IMR-90 (cell line): ENCODE measurements around the gene SLCO2B1. TPM values are rescaled to one million over a fixed set of nuclear protein-coding genes. Genes with fewer than 3 reads are reported as not detected.

Experiments
- ATAC-seq: fragments of 200-7000 bp; cut with Tn5 transposase; 2 replicates; pipeline ENCODE4 v1.9.1; 2020; ENCODE audit warnings: low read depth, mild to moderate bottlenecking, moderate library complexity
- BruUV-seq: library from RNA; stranded (reverse); fragments of 400-500 nt; replicated peaks from 2 replicates; lab custom pipeline; 2021; lab: Mats Ljungman, UMichigan
- CTCF ChIA-PET: fragments of 300-600 bp; formaldehyde crosslinking; extraction: SDS; loops from one replicate; lab custom pipeline; 2021; ENCODE audit warnings: antibody characterized with exemption; lab: Yijun Ruan, JAX
- POLR2A ChIA-PET: fragments of 300-600 bp; sonication (Branson Sonifier 250); formaldehyde crosslinking; loops from one replicate; lab custom pipeline; 2022; ENCODE audit warnings: antibody characterized with exemption; ENCODE audit not compliant: unreplicated experiment; lab: Charles Lee
- DNase-seq: peaks from one replicate; pipeline ENCODE4 v3.0.0; 2013
- H2AFZ ChIP-seq: replicated peaks from 2 replicates; pipeline ENCODE3; 2013; ENCODE audit warnings: low read length, mild to moderate bottlenecking; ENCODE audit not compliant: poor library complexity
- H2AK5ac ChIP-seq: 2 replicates; pipeline ENCODE4 v1.6.1; 2013; ENCODE audit warnings: low read depth, low read length, inconsistent platforms
- H2AK9ac ChIP-seq: replicated peaks from 2 replicates; pipeline ENCODE3; 2013; ENCODE audit warnings: mild to moderate bottlenecking, low read depth, low read length, moderate library complexity; ENCODE audit not compliant: poor library complexity
- H2BK120ac ChIP-seq: 2 replicates; pipeline ENCODE4 v1.6.1; 2013; ENCODE audit warnings: low read depth, low read length, inconsistent platforms
- H2BK15ac ChIP-seq: 3 replicates; pipeline ENCODE4 v1.6.1; 2013; ENCODE audit warnings: low read depth, low read length, inconsistent platforms
- H2BK20ac ChIP-seq: 2 replicates; pipeline ENCODE4 v1.6.1; 2013; ENCODE audit warnings: low read depth, mild to moderate bottlenecking, inconsistent platforms, low read length, moderate library complexity
- H2BK5ac ChIP-seq: 2 replicates; pipeline ENCODE4 v1.6.1; 2013; ENCODE audit warnings: mild to moderate bottlenecking, low read depth, low read length, inconsistent platforms; ENCODE audit not compliant: poor library complexity, severe bottlenecking
- H3K14ac ChIP-seq: replicated peaks from 2 replicates; pipeline ENCODE4 v1.6.1; 2013; ENCODE audit warnings: low read depth, low read length, inconsistent platforms
- H3K18ac ChIP-seq: 2 replicates; pipeline ENCODE4 v1.6.1; 2013; ENCODE audit warnings: low read depth, low read length, control low read depth
- H3K23ac ChIP-seq: 2 replicates; pipeline ENCODE4 v1.6.1; 2013; ENCODE audit warnings: low read depth, low read length, inconsistent platforms
- H3K27ac ChIP-seq: 2 replicates; pipeline ENCODE4 v1.5.1; 2013; ENCODE audit warnings: mild to moderate bottlenecking, control low read depth, low read length; ENCODE audit not compliant: insufficient read depth
- H3K27me3 ChIP-seq: 2 replicates; pipeline ENCODE4 v1.6.1; 2013; ENCODE audit warnings: low read length; ENCODE audit not compliant: control insufficient read depth, insufficient read depth
- H3K36me3 ChIP-seq: 2 replicates; pipeline ENCODE4 v1.6.1; 2013; ENCODE audit warnings: low read length, mixed read lengths; ENCODE audit not compliant: control insufficient read depth, insufficient read depth
- H3K4ac ChIP-seq: 2 replicates; pipeline ENCODE4 v1.6.1; 2013; ENCODE audit warnings: low read depth, low read length, inconsistent platforms
- H3K4me1 ChIP-seq: 2 replicates; pipeline ENCODE4 v1.6.1; 2013; ENCODE audit warnings: low read length, mixed read lengths; ENCODE audit not compliant: control insufficient read depth, insufficient read depth
- H3K4me2 ChIP-seq: 2 replicates; pipeline ENCODE4 v1.6.1; 2013; ENCODE audit warnings: low read depth, mild to moderate bottlenecking, control low read depth, low read length, moderate library complexity
- H3K4me3 ChIP-seq: 2 replicates; pipeline ENCODE4 v1.5.1; 2013; ENCODE audit warnings: low read depth, mild to moderate bottlenecking, control low read depth, low read length, moderate library complexity; ENCODE audit not compliant: insufficient read depth
- H3K56ac ChIP-seq: 2 replicates; pipeline ENCODE4 v1.6.1; 2013; ENCODE audit warnings: low read length, inconsistent platforms; ENCODE audit not compliant: insufficient read depth; ENCODE audit errors: extremely low read depth
- H3K79me1 ChIP-seq, 2 experiments: 2 replicates each; pipeline ENCODE4 v1.6.1; 2013; ENCODE audit warnings: low read length in 2 of 2, inconsistent platforms in 1 of 2, low read depth in 1 of 2
- H3K9ac ChIP-seq: 2 replicates; pipeline ENCODE4 v1.6.1; 2013; ENCODE audit warnings: low read depth, low read length, control low read depth
- H3K9me1 ChIP-seq: 2 replicates; pipeline ENCODE4 v1.6.1; 2013; ENCODE audit warnings: low read length, inconsistent platforms; ENCODE audit not compliant: insufficient read depth
- H3K9me3 ChIP-seq: 2 replicates; pipeline ENCODE4 v1.6.1; 2013; ENCODE audit warnings: low read length; ENCODE audit not compliant: control insufficient read depth, insufficient read depth
- H4K20me1 ChIP-seq: 2 replicates; pipeline ENCODE4 v1.6.1; 2013; ENCODE audit warnings: low read length, inconsistent platforms; ENCODE audit not compliant: insufficient read depth
- H4K5ac ChIP-seq: 2 replicates; pipeline ENCODE4 v1.6.1; 2013; ENCODE audit warnings: mild to moderate bottlenecking, low read depth, low read length, control low read depth
- H4K8ac ChIP-seq, 2 experiments: 2 replicates each; pipeline ENCODE4 v1.6.1; 2013; ENCODE audit warnings: low read depth in 2 of 2, low read length in 2 of 2, control low read depth in 1 of 2, inconsistent platforms in 1 of 2
- H4K91ac ChIP-seq: 2 replicates; pipeline ENCODE4 v1.6.1; 2013; ENCODE audit warnings: low read depth, low read length, inconsistent platforms; ENCODE audit not compliant: insufficient read depth
- BHLHE40 ChIP-seq: fragments of 150-350 bp; IDR thresholded peaks from 2 replicates; pipeline ENCODE4 v1.6.1; 2016; ENCODE audit warnings: mild to moderate bottlenecking, low read depth, low read length
- CEBPB ChIP-seq: IDR thresholded peaks from 2 replicates; pipeline ENCODE4 v1.6.1; 2012; ENCODE audit warnings: low read depth, low read length, improper control_type of control experiment
- CHD1 ChIP-seq: IDR thresholded peaks from 2 replicates; pipeline ENCODE4 v1.6.1; 2012; ENCODE audit warnings: low read depth, low read length, improper control_type of control experiment
- FOS ChIP-seq: fragments of 150-350 bp; IDR thresholded peaks from 2 replicates; pipeline ENCODE4 v1.6.1; 2016; ENCODE audit warnings: low read depth, low read length
- MAFK ChIP-seq: IDR thresholded peaks from 2 replicates; pipeline ENCODE4 v1.6.1; 2012; ENCODE audit warnings: low read depth, low read length, improper control_type of control experiment
- MAZ ChIP-seq: IDR thresholded peaks from 2 replicates; pipeline ENCODE4 v1.6.1; 2012; ENCODE audit warnings: low read depth, mild to moderate bottlenecking, low read length, improper control_type of control experiment, moderate library complexity, borderline replicate concordance
- MXI1 ChIP-seq: IDR thresholded peaks from 2 replicates; pipeline ENCODE4 v1.6.1; 2012; ENCODE audit warnings: low read depth, mild to moderate bottlenecking, low read length, moderate library complexity, borderline replicate concordance
- NFE2L2 ChIP-seq: fragments of 150-350 bp; IDR thresholded peaks from 2 replicates; pipeline ENCODE4 v1.6.1; 2016; ENCODE audit warnings: low read depth, mild to moderate bottlenecking, low read length
- POLR2A ChIP-seq: IDR thresholded peaks from 2 replicates; pipeline ENCODE4 v1.6.1; 2012; ENCODE audit warnings: mild to moderate bottlenecking, low read depth, low read length
- RFX5 ChIP-seq: IDR thresholded peaks from 2 replicates; pipeline ENCODE4 v1.8.0; 2012; ENCODE audit warnings: low read depth, mild to moderate bottlenecking, low read length, moderate library complexity
- dilution Hi-C: fragments of 300-500 bp; cut with HindIII; formaldehyde crosslinking; loops from one replicate; pipeline ENCODE4 v1.14.3; 2018; ENCODE audit warnings: low sequenced_read_pairs; ENCODE audit not compliant: unreplicated experiment
- in situ Hi-C: fragments of 300-500 bp; cut with MboI; formaldehyde crosslinking; loops from 3 replicates; pipeline ENCODE4 v1.14.3; 2019; ENCODE audit warnings: low sequenced_read_pairs, inconsistent platforms, mixed read lengths
- intact Hi-C: fragments of 100-400 bp; cut with micrococcal nuclease; formaldehyde crosslinking; loops from 2 replicates; pipeline ENCODE4 v1.10.0; 2022
- polyA plus RNA-seq, 3 experiments: library from polyadenylated mRNA; depleted of rRNA; stranded (reverse); fragments of >200 nt; gene quantifications; 2 replicates each; pipeline ENCODE4 v1.2.3, GENCODE V29; 2012; ENCODE audit warnings: low replicate concordance in 1 of 3
- total RNA-seq: library from RNA; depleted of rRNA; stranded (reverse); fragments of >200 nt; gene quantifications from 2 replicates; pipeline ENCODE4 v1.2.3, GENCODE V29; 2012
- TF ChIP-seq, protein P1 (sequence below): conservative IDR thresholded peaks from 2 replicates; pipeline ENCODE4 v1.5.1; 2012; ENCODE audit warnings: mild to moderate bottlenecking, low read depth, low read length, improper control_type of control experiment

Gene SLCO2B1
- total and polyA plus RNA-seq, 2 of the 4 experiments (the other 2 are of a cell fraction): not detected

DNA sequence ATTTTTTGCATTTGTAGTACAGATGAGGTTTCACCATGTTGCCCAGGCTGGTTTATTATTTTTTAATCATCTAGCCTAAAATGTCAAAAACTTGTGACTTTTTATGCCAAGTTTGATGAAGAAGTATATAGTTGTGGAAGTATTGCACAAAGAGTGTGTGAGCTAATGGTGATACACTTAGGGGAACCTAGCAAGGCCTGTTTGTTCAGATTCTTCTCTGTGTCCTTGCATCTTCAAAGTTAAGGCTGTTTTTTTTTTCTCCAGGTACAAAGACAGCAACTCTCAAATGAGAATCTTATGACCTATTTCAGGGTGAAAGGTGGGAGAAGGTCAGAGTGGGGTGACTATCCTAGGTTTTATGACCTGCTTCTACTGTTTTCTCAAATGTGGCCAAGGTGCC lies 7.3 kb downstream of the SLCO2B1 start:
- TF ChIP-seq POLR2A (no peak), BHLHE40 (no peak), NFE2L2 (no peak), MAZ (no peak), CHD1 (no peak), MAFK (no peak), RFX5 (no peak), FOS (no peak), MXI1 (no peak), CEBPB (no peak)
- TF ChIP-seq, protein P1, sequence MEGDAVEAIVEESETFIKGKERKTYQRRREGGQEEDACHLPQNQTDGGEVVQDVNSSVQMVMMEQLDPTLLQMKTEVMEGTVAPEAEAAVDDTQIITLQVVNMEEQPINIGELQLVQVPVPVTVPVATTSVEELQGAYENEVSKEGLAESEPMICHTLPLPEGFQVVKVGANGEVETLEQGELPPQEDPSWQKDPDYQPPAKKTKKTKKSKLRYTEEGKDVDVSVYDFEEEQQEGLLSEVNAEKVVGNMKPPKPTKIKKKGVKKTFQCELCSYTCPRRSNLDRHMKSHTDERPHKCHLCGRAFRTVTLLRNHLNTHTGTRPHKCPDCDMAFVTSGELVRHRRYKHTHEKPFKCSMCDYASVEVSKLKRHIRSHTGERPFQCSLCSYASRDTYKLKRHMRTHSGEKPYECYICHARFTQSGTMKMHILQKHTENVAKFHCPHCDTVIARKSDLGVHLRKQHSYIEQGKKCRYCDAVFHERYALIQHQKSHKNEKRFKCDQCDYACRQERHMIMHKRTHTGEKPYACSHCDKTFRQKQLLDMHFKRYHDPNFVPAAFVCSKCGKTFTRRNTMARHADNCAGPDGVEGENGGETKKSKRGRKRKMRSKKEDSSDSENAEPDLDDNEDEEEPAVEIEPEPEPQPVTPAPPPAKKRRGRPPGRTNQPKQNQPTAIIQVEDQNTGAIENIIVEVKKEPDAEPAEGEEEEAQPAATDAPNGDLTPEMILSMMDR: no peak
- Histone ChIP-seq H3K79me1 (no peaks in the 10 kb centered on the region), H2BK120ac (no peak overlapping the region), H3K18ac (no peak overlapping the region), H3K9me1 (no peaks in the 10 kb centered on the region; the same call in 1 of the 2 replicates), H3K9me3 (peaks cover 2% of the 10 kb centered on the region; the same call in 1 of the 2 replicates), H3K56ac (no peak overlapping the region), H3K4me2 (no peak overlapping the region), H3K27me3 (peaks cover 47% of the 10 kb centered on the region), H2AFZ (no peak overlapping the region), H3K36me3 (no peaks in the 10 kb centered on the region), H3K9ac (no peak overlapping the region), H2BK15ac (no peak overlapping the region), H2AK5ac (no peak overlapping the region), H3K27ac (no peak overlapping the region), H4K91ac (no peak overlapping the region), H4K5ac (no peak overlapping the region), H3K4me1 (no peaks in the 10 kb centered on the region), H2AK9ac (no peak overlapping the region), H4K20me1 (no peaks in the 10 kb centered on the region), H4K8ac (no peak overlapping the region), H3K4me3 (no peak overlapping the region), H2BK20ac (no peak overlapping the region), H3K14ac (no peak overlapping the region), H3K4ac (no peak overlapping the region), H2BK5ac (no peak overlapping the region), H3K23ac (no peak overlapping the region)
- BruUV-seq: no TSS peak
- POLR2A ChIA-PET: no interaction called here
- no peak for DNase-seq
- in situ Hi-C loops (no loop called here), intact Hi-C loops (no loop called here), dilution Hi-C loops (no loop called here)
- no peak for ATAC-seq
- CTCF ChIA-PET: interaction anchor here (0.9 to 1.0 kb wide), 2 partner anchors 14 to 23 kb away, joined by 3 to 6 read pairs; no protein-coding TSS in a partner anchor
